Measurements from ENCODE around the gene TBC1D9B.

Gene TBC1D9B

GRCh38 chr5:179907556-179908324, at the start of gene TBC1D9B:
TBC1D9B (minus strand) TSS chr5:179907897; CDS start chr5:179907821, 76 bp downstream.
- peak; percentile 80 for DNase-seq

DNA sequence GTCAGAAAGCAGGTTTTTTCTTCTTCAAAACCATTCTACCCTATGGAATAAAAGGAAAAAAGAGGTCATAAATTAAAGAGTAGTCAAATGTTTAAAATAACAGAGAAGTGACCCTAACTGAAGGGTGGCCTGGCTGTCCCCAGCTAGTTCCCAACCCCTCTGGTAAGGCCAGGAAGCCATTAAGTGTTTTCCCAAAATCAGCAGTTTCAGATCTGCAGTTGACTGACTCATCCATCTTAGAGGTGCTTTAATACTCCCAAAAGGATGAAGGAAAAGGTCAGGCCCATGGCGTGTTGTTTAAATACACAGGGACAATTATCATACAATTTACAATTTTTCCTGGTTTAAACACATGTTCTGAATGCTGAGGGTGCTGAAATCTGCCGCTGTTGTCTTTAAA, 47.9 kb upstream of the TBC1D9B start:
- DNase-seq: no peak

DNA sequence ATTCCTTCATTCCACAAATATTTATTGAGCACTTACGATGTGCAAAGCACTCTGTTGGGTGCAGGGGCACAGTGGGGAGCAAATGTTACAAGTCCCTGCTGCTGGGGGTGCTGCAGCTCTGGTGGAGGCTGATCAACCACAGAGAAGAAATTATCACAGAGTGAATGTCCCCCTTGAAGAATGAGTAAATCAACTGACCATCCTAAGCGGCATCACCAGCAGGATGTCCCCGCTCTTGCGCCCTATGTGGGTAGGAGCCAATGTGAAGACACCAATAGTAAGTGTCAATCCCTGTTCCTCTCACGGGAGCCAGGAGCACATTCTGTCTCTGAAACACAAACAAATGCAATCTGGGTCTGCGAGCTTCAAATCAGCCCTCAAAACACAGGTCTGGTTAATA, 47.4 kb upstream of the TBC1D9B start:
- DNase-seq: no peak

- no peak for DNase-seq
Measured at GRCh38 chr5:179954434-179954833, 46.7 kb upstream of the TBC1D9B start.

- no peak for DNase-seq
Measured at GRCh38 chr5:179953987-179954386, 46.3 kb upstream of the TBC1D9B start.

- no peak for DNase-seq
Measured at GRCh38 chr5:179936976-179937681, 29.4 kb upstream of the TBC1D9B start.

DNA sequence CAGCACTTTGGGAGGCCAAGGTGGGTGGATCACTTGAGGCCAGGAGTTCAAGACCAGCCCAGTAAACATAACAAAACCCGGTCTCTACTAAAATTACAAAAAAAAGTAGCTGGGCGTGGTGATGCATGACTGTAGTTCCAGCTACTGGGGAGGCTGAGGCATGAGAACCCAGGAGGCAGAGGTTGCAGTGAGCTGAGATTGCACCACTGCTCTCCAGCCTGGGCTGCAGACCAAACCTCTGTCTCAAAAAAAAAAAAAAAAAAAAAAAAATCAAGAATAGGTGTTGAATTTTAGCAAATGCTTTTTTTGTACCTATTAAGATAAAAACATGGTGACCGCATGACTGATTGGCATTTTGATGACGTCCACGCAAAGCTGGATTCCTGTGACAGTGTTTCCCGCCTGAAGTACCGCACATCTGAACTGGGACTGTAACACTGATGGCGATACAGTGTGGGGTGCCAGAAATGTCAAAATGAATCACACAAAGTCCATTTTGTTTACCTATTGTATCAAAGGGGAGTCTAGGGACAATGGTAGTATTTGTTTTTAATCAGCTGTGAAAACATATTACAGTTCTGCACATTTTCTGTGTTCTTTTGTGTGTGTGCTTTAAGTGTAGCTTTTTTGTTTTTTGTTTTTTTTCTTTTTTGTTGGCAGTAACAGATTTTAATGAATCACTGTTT, 23.2 kb upstream of the TBC1D9B start:
- no peak for DNase-seq

GRCh38 chr5:179927824-179928223, 20.1 kb upstream of the TBC1D9B start:
- DNase-seq: no peak

DNA sequence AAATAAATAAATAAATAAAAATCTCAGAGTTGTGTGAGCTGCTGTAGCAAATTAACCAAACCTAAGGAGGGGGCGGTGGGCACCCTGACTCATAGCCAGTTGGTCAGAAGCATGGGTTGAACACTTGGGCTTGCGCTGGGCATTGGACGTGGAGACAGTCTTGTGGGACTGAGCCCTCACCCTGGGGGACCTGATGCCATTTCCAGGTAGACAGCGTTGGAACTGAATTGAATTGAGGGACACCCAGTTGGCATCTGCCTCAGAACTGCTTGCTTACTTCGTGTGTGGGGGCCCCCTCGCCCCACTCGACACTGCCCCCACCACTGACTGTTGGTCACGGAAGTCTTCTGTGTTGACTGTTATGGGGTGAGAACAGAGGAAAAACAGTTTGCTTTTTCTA, 19.0 kb upstream of the TBC1D9B start:
- no peak for DNase-seq

DNA sequence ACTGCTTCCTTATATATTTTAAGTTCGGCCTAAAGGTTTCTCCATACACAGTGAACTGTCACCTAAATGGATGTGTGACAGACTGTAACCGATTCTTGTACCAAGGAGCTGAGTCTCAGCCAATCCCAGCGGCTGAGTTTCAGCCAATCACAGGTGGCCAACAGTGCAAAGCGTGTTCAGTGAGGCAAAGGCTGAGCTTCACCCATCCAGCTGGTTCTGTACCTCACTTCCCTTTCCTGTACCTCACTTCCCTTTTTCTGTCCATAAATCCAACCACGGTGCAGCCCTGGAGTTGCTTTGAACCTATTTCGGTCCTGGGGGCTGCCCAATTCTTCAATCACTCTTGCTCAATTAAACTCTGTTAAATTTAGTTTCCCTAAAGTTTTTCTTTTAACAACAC, 15.7 kb upstream of the TBC1D9B start:
- no peak for DNase-seq

DNA sequence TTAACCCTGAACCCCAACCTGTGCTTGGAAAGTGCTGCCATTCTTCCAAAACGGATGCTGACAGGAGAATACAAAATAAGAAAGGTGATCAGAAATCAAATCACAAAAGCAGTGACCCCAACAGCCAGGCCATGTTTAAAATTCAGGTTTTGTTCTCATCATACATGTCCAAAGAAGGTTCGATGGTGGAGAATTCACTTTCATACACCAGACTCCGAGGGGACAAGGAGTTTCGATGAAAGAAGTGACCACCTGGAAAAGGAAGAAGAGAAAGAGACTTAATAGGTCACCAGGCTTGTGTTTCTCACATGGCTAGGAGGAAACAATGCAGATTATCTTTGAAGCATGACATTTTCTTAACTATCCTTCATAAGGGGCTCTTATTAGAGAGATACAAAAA, 12.5 kb upstream of the TBC1D9B start:
- no peak for DNase-seq

- DNase-seq: no peak
Measured at GRCh38 chr5:179919487-179920060, 11.9 kb upstream of the TBC1D9B start.

GRCh38 chr5:179918742-179919486, 11.2 kb upstream of the TBC1D9B start:
- DNase-seq: no peak

GRCh38 chr5:179916523-179916922, 8.8 kb upstream of the TBC1D9B start:
- no peak for DNase-seq

DNA sequence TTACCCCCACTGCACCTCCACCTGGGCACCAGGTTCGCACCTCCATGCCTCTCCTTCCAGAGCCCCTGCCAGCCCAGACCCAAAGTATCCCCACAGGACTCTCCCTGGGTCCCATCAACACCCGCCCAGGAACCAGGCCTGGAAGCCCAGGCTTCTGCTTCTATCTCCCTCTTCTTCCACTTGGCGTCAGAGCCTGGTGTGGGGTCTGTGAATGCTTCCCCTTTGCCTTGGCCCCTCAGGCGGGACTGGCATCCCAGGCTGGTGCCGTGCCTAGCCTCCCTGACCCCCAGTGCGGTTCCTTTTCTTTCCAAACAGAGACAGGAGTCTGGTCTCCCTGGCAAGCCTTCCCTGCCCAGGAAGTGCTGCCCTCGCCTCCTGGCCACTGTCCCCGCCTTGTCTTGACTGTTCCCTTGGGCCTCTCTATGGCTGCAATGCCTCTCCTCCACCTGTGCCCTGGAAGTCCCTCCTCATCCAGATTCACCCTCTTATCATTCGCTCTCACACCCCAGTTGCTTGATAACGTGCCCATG, 7.8 kb upstream of the TBC1D9B start:
- no peak for DNase-seq

GRCh38 chr5:179914032-179914755, 6.5 kb upstream of the TBC1D9B start:
- DNase-seq: no peak

DNA sequence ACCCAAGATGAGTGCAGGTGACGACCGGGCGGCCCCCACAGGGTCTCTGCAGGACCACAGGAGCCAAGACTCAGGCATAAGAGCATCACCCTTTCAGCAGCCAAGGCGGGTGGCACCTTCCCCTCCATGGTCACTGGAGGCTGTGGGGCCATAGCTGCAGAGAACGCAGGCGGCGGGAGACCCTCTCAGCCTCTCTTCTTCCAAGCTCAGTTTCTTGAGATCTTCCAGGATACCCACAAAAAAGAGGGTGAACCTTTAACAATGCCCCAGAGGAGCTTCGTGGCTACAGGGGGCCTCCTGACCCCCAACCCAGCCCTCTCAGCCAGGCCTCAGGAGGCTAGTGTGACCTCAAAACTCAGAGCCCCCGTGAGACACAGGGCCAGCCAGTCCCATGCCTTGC, 5.8 kb upstream of the TBC1D9B start:
- DNase-seq: no peak

DNA sequence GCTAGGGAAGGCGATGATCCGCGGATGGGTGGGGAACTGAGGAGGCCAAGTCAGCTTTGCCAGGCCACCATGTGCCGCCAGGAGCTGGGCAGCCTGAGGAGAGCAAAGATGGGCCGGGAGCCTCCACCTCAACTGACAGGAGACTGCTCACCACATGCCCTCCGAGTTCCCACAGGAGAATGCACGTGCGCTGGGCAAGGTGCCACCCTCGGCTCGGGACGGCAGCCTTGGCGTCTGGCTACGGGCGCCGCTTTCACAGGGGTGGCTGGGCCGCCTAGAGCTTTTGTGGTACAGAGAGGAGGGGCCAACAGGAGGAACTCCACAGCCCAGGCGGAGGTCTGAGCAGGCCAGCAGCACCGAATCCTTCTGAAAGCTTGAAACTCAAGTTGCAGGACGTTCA, 5.3 kb upstream of the TBC1D9B start:
- DNase-seq: no peak

DNA sequence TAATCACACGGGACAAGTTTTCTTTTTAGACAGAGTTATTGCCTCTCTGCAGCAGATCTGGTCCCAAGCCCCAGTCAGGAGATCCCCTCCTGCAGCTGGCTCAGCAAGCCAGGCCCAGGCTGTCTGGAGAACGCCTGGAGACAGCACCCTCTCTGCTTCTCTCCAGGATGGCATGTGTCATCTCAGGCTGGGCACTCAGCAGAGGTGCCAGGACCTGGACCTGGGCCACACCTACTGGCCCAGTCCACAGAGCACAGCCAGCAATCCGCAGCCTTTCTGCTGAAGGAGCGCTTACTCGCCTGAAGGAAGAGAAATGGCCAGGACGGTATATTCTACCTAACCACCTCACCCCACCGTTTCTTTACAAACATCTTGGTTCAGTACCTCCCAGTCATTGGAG, 4.7 kb upstream of the TBC1D9B start:
- no peak for DNase-seq

GRCh38 chr5:179909224-179909623, 1.5 kb upstream of the TBC1D9B start:
- DNase-seq: no peak

DNA sequence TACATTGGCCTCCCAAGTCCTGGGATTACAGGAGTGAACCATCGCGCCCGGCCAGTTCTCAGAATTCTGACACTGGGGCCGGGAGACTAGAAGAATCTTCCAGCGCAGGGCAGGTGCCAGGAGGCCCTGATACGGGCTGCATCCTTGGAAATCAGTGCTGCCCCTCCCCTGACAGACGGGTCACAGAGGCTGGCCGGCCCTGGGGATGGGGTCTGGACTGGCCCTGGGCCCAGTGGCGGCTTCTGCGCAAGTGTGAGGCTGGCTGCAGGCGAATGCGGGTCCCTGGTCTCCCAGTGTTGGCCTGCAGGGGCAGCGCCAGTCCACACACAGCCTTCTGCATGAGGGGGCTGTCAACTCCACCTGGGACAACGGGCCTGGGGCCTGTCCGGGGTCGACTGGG, 831 bp upstream of the TBC1D9B start:
- DNase-seq: no peak
